ENCODE data around the gene EPHA7.

Gene EPHA7

DNA sequence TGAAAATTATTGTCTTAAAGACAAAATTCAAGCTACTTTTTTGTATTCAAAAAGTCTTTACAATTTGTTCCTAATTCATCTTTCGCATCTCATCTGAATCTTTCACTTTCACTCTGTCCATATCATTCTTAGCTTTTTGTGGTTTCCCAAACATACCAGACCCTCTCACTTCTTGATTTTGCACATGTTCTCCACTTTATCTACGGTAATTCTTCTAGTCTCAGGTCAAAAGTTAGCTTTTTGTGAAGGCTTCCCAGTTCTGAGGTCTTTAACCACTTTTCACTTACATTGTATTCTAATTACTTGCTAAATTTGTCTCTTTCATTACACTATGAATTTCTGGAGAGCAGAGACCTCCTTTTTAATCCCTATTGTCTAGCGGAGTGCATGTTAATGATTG, 34.6 kb upstream of the EPHA7 start:
- no peak for TF ChIP-seq ISL1 (CRISPR knock-in tag; IDR thresholded peaks at IDR 0.05)
- TF ChIP-seq ZNF8 (CRISPR knock-in tag; IDR thresholded peaks at IDR 0.05): no peak
- ATAC-seq: no peak

GRCh38 chr6:93447874-93448273, 28.5 kb upstream of the EPHA7 start:
- TF ChIP-seq ZNF8 (CRISPR knock-in tag; IDR thresholded peaks at IDR 0.05) (no peak), ZFP30 (CRISPR knock-in tag; IDR thresholded peaks at IDR 0.05) (no peak), TOX (CRISPR knock-in tag; IDR thresholded peaks at IDR 0.05; ENCODE audit: borderline replicate concordance) (no peak), ESRRG (CRISPR knock-in tag; IDR thresholded peaks at IDR 0.05) (no peak), ZC3H10 (CRISPR knock-in tag; IDR thresholded peaks at IDR 0.05) (no peak), SNAI2 (CRISPR knock-in tag; IDR thresholded peaks at IDR 0.05) (no peak), ARNTL (CRISPR knock-in tag; IDR thresholded peaks at IDR 0.05; ENCODE audit: borderline replicate concordance, low read depth) (no peak), ISL1 (CRISPR knock-in tag; IDR thresholded peaks at IDR 0.05) (no peak), CSDC2 (CRISPR knock-in tag; IDR thresholded peaks at IDR 0.05) (no peak), RARB (CRISPR knock-in tag; IDR thresholded peaks at IDR 0.05) (no peak), ZFP3 (CRISPR knock-in tag; IDR thresholded peaks at IDR 0.05) (no peak), PPARA (CRISPR knock-in tag; IDR thresholded peaks at IDR 0.05; ENCODE audit: borderline replicate concordance) (no peak), CSRNP3 (CRISPR knock-in tag; IDR thresholded peaks at IDR 0.05) (no peak), OSR1 (CRISPR knock-in tag; IDR thresholded peaks at IDR 0.05) (no peak), ZNF70 (CRISPR knock-in tag; IDR thresholded peaks at IDR 0.05) (no peak), ZNF565 (CRISPR knock-in tag; conservative IDR thresholded peaks at IDR 0.05; ENCODE audit: low read depth) (no peak), BACH2 (CRISPR knock-in tag; IDR thresholded peaks at IDR 0.05; ENCODE audit: borderline replicate concordance) (no peak)
- TF ChIP-seq, protein P1, sequence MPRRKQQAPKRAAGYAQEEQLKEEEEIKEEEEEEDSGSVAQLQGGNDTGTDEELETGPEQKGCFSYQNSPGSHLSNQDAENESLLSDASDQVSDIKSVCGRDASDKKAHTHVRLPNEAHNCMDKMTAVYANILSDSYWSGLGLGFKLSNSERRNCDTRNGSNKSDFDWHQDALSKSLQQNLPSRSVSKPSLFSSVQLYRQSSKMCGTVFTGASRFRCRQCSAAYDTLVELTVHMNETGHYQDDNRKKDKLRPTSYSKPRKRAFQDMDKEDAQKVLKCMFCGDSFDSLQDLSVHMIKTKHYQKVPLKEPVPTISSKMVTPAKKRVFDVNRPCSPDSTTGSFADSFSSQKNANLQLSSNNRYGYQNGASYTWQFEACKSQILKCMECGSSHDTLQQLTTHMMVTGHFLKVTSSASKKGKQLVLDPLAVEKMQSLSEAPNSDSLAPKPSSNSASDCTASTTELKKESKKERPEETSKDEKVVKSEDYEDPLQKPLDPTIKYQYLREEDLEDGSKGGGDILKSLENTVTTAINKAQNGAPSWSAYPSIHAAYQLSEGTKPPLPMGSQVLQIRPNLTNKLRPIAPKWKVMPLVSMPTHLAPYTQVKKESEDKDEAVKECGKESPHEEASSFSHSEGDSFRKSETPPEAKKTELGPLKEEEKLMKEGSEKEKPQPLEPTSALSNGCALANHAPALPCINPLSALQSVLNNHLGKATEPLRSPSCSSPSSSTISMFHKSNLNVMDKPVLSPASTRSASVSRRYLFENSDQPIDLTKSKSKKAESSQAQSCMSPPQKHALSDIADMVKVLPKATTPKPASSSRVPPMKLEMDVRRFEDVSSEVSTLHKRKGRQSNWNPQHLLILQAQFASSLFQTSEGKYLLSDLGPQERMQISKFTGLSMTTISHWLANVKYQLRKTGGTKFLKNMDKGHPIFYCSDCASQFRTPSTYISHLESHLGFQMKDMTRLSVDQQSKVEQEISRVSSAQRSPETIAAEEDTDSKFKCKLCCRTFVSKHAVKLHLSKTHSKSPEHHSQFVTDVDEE (CRISPR knock-in tag; IDR thresholded peaks at IDR 0.05): no peak
- no peak for ATAC-seq

DNA sequence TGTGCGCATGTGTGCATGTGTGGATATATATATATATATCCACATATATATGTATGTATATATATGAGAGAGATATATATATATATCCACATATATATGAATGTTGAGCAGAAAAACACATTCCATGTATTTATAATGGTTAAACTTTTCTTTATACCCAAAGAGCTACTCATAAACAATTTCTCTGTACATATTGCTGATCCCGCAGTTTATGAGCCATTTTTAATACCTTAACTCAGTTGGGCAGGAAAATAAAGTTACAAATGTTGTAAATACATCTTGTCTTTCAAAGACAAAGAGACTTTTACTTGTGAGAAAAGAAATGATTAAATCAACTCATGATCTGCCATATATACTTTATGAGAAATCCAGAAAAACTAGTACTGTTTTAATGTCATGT, 18.1 kb upstream of the EPHA7 start:
- ATAC-seq: no peak
- no peak for TF ChIP-seq GLIS3 (CRISPR knock-in tag; IDR thresholded peaks at IDR 0.05)
- TF ChIP-seq ZNF8 (CRISPR knock-in tag; IDR thresholded peaks at IDR 0.05): no peak
- TF ChIP-seq CSDC2 (CRISPR knock-in tag; IDR thresholded peaks at IDR 0.05): no peak
- TF ChIP-seq ZNF565 (CRISPR knock-in tag; conservative IDR thresholded peaks at IDR 0.05; ENCODE audit: low read depth): no peak
- no peak for TF ChIP-seq ZNF70 (CRISPR knock-in tag; IDR thresholded peaks at IDR 0.05)
- TF ChIP-seq, protein P2, sequence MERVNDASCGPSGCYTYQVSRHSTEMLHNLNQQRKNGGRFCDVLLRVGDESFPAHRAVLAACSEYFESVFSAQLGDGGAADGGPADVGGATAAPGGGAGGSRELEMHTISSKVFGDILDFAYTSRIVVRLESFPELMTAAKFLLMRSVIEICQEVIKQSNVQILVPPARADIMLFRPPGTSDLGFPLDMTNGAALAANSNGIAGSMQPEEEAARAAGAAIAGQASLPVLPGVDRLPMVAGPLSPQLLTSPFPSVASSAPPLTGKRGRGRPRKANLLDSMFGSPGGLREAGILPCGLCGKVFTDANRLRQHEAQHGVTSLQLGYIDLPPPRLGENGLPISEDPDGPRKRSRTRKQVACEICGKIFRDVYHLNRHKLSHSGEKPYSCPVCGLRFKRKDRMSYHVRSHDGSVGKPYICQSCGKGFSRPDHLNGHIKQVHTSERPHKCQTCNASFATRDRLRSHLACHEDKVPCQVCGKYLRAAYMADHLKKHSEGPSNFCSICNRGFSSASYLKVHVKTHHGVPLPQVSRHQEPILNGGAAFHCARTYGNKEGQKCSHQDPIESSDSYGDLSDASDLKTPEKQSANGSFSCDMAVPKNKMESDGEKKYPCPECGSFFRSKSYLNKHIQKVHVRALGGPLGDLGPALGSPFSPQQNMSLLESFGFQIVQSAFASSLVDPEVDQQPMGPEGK (CRISPR knock-in tag; IDR thresholded peaks at IDR 0.05; ENCODE audit: borderline replicate concordance): no peak
- no peak for TF ChIP-seq ZFP30 (CRISPR knock-in tag; IDR thresholded peaks at IDR 0.05)
- TF ChIP-seq, protein P3, sequence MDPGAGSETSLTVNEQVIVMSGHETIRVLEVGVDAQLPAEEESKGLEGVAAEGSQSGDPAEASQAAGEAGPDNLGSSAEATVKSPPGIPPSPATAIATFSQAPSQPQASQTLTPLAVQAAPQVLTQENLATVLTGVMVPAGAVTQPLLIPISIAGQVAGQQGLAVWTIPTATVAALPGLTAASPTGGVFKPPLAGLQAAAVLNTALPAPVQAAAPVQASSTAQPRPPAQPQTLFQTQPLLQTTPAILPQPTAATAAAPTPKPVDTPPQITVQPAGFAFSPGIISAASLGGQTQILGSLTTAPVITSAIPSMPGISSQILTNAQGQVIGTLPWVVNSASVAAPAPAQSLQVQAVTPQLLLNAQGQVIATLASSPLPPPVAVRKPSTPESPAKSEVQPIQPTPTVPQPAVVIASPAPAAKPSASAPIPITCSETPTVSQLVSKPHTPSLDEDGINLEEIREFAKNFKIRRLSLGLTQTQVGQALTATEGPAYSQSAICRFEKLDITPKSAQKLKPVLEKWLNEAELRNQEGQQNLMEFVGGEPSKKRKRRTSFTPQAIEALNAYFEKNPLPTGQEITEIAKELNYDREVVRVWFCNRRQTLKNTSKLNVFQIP (CRISPR knock-in tag; IDR thresholded peaks at IDR 0.05; ENCODE audit: borderline replicate concordance, low read depth): no peak
- TF ChIP-seq ZC3H10 (CRISPR knock-in tag; IDR thresholded peaks at IDR 0.05): no peak
- no peak for TF ChIP-seq ZFP3 (CRISPR knock-in tag; IDR thresholded peaks at IDR 0.05)
- TF ChIP-seq, protein P1 (CRISPR knock-in tag; IDR thresholded peaks at IDR 0.05): no peak
- TF ChIP-seq OSR1 (CRISPR knock-in tag; IDR thresholded peaks at IDR 0.05): no peak
